ENCODE data around the gene PIP4K2C.

PIP4K2C gene

DNA sequence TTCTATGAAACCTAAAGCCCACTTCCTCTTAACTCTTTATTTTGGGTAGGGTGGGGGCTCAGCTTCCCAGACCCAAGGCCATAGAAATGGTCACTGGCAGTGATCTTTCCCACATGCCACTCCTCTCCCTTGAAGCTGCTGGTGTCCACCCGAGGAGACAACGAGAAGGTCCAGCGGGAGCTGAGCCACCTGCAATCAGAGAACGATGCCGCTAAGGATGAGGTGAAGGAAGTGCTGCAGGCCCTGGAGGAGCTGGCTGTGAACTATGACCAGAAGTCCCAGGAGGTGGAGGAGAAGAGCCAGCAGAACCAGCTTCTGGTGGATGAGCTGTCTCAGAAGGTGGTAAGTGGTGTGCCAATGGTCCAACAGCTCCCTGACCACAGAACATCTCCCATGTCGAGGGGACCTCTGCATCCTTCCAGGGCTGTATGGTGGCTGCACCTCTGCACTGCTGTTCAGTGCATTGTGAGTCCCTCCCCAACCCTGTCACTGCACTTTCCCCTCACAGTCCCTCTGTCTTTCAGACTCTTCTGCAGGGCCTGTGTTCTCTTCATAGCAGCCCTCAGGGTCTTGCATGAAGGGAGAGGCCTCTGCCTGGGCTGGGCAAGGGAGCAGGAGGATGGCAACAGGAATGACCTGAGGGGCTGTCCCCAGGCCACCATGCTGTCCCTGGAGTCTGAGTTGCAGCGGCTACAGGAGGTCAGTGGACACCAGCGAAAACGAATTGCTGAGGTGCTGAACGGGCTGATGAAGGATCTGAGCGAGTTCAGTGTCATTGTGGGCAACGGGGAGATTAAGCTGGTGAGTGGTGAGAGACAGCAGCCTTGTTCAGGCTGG lies 18.8 kb upstream of the PIP4K2C start:
- DNase-seq (ENCODE audit: insufficient read length, low spot score) (no peak), FAIRE-seq (no peak)
- TF ChIP-seq POLR2A (IDR thresholded peaks at IDR 0.05; ENCODE audit: low read depth, low read length), result no peak

DNA sequence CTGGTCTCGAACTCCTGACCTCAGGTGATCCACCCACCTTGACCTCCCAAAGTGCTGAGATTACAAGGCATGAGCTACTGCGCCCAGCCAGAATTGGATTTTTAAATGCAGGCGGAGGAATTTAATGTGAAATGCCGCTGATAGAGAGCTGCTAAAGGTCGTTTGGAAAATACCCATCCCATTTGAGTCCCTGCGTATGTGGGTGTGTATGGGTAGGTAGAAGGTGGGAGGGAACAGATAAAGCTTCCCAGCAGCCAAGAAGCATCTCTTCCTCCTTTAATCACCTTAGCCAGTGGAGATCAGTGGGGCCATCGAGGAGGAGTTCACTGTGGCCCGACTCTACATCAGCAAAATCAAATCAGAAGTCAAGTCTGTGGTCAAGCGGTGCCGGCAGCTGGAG lies 16.2 kb upstream of the PIP4K2C start:
- FAIRE-seq, result no peak

DNA sequence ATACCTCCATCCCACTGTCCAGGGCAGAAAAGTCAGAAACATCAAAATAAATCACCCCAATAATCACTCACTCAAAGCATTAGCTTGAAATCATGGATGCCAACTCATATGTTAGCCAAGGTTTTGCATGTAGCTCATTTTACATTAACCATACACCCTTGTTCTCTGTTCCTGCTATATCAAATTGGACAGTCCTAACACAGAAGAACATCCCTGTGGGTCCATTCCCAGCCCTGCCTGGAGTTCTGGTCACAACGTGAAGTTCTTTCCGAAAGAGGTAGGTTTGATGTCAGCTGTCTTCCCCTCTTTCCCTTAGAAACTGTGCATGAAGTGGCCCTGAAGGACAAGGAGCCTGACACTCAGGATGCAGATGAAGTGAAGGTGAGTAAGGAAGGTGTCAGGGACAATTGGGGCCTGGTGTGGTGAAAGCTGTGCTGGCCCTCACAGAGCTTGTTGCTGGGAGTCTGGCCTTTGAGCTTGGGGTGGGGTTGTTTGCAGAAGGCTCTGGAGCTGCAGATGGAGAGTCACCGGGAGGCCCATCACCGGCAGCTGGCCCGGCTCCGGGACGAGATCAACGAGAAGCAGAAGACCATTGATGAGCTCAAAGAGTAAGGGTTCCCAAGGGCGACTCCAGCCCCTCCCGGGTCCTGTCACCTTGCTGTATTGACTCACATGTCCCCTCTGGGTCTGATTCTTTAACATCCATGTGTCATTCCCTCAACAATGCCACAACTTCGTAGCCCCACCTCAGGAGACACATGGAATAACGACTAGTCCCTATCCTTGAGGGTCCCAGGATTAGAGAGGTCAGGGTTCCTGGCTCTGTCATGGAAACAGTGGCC lies 15.0 kb upstream of the PIP4K2C start:
- TF ChIP-seq POLR2A (IDR thresholded peaks at IDR 0.05; ENCODE audit: low read depth, low read length), result no peak
- FAIRE-seq (no peak), DNase-seq (ENCODE audit: insufficient read length, low spot score) (no peak)

More for the DNA sequence above, 16.2 kb upstream of the PIP4K2C start:
- TF ChIP-seq POLR2A (IDR thresholded peaks at IDR 0.05; ENCODE audit: low read depth, low read length), result no peak
- DNase-seq (ENCODE audit: insufficient read length, low spot score), result no peak

DNA sequence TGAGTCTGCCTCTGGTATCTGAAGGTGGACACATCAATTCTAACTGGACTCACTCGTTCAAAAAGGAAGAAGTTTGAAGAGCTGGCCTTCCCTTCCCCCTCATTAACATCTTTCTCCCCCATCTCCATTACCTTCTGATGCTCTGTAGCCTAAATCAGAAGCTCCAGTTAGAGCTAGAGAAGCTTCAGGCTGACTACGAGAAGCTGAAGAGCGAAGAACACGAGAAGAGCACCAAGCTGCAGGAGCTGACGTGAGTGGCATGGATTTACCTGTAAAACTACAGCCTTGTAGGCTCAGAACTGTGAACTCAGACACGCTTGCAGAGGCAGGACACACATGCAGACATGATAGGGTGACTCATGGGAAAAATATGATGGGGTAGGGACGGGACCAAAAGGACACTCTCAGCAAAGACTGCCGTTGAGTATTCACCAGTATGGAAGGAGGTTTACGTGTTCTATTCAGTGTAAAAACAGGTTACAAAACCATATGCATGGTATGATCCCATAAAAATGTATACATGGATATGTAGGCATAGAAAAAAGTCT lies 14.3 kb upstream of the PIP4K2C start:
- FAIRE-seq, result no peak
- no peak for TF ChIP-seq POLR2A (IDR thresholded peaks at IDR 0.05; ENCODE audit: low read depth, low read length)
- no peak for DNase-seq (ENCODE audit: insufficient read length, low spot score)

DNA sequence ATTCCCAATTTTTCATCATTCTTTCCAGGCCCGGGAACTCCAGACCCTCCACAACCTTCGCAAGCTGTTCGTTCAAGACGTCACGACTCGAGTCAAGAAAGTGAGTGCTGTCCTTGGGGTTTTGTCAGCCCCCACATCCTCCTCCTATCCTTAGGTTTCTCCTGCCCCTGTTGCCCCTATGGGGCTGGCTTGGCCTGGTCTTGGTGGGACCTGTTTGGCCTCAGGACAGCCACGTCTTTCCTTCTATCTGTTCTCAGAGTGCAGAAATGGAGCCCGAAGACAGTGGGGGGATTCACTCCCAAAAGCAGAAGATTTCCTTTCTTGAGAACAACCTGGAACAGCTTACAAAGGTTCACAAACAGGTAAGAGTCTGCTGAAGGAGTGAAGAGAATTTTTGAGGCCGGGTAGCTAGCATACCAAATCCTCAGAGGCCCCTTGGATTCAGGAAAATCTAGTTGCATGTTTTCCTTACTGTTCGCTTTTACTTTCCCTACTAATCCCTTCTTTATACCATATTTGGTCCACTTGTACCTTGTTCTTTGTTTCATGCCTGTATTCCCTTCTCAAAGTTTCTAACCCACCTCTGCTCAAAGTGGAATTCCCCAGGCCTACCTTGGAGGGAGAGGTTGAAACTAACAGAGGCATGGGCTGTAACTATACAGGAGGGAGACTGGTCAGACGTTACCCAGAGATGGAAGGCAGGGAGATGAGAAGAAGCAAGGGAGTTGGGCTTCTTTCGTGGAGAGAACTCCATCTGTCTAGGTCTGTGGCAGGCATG lies 12.8 kb upstream of the PIP4K2C start:
- no peak for TF ChIP-seq POLR2A (IDR thresholded peaks at IDR 0.05; ENCODE audit: low read depth, low read length)
- FAIRE-seq, result no peak
- DNase-seq (ENCODE audit: insufficient read length, low spot score), result no peak

DNA sequence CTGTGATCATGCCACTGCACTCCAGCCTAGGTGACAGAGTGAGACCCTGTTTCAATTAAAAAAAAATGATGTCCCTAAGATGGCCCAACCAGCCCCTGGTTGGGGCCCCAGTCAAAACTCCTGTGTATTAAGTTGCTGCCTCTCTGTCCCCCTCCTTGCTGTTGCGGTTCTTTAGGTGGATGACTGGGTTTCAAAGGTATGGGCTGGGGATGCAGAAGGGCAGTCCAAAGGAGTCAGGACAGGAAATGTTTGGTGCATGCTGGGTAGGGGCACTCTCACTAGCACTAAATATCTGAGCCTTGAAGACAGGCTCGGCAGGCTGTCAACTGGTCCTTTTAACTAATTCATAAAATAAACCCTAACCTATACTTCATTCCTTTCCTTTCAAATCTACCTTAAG lies 12.0 kb upstream of the PIP4K2C start:
- TF ChIP-seq POLR2A (IDR thresholded peaks at IDR 0.05; ENCODE audit: low read depth, low read length), result no peak
- FAIRE-seq, result no peak
- no peak for DNase-seq (ENCODE audit: insufficient read length, low spot score)

DNA sequence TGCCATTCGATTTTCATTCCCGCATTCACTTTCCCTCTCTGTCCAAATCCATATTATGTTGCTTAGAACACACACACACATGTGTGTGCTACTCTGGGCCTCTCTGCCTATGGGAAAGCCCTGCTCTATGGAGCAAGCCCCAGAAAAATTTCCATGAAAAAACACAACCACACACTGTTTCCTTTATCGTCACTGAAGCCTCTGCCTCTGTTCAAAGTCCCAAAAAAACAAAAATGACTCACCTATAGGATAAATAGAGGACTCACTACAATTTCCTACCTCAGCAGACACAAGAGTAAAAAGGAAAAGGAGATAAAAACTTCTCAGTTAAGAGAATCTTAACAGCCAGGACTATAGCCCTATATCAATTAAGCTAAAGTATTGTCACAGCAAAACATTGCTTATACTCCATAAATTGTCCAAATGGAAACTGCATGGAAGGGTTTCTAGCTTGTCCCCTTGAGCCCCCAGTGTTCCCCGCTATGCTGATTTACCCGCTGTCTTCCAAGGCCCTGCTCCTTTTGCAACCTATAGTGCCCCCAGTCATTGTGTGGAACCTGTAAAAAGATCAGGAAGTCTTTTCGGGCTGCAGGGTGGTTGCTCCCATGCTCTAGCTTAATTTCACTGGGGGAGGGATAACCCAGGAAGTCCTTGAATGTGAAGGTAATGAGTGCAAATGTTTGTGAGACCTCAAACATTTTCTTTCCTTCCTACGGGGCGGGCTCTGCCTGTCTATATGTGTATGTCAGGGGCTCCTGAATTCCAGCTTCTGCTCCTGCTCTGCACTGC lies 11.1 kb upstream of the PIP4K2C start:
- FAIRE-seq, result no peak
- no peak for TF ChIP-seq POLR2A (IDR thresholded peaks at IDR 0.05; ENCODE audit: low read depth, low read length)
- no peak for DNase-seq (ENCODE audit: insufficient read length, low spot score)

DNA sequence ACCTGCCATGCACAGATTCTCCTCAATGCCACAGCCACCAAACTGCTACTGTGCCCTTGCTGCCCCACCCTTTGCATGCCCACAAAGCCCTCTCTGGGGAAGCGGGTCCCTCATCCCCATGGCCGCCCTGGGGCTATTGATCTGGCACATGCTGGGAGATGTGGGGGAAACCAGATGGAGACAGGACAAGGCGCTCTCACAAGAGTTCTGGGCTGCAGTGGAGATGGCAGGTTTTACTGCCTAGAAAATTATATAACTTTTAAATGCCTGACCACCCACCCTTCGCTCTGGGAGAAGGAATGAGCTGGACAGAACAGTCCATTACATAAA lies 10.6 kb upstream of the PIP4K2C start:
- no peak for TF ChIP-seq POLR2A (IDR thresholded peaks at IDR 0.05; ENCODE audit: low read depth, low read length)
- DNase-seq (ENCODE audit: insufficient read length, low spot score) (no peak), FAIRE-seq (no peak)

DNA sequence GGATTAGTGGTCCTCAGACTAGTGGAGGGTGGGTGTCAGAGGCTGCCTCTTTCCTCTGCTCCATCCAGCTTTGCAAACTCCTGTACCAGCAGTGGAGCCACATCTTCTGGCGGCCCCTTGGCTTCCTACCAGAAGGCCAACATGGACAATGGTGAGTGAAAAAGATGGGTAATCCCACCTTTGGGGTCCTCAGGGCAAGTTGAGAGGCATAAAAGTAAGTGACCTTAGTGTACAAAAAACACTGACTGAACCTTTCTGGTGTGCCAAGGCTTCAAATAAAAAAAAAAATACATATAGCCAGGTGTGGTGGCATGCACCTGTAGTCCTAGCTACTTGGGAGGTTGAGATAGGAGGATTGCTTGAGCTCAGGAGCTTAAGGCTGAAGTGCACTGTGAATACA lies 9.2 kb upstream of the PIP4K2C start:
- no peak for TF ChIP-seq POLR2A (IDR thresholded peaks at IDR 0.05; ENCODE audit: low read depth, low read length)
- FAIRE-seq, result no peak
- DNase-seq (ENCODE audit: insufficient read length, low spot score), result no peak

DNA sequence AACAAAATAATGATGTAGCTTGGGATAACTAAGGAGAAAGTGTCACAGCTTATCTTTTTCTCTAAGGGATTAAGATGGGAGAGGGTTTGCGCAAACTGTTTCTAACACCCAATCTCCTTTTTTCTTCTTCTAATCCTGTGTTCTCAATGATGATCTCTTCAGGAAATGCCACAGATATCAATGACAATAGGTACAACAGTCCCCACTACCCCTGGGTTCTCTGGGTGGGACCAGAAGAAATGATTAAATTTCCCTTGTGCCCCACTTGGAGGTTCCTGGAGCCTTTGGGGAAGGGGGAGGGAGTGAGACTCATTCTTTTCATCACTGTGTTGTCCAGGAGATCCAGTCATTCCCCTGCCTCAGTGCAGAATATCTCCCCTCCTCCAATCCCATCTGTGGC lies 8.6 kb upstream of the PIP4K2C start:
- TF ChIP-seq POLR2A (IDR thresholded peaks at IDR 0.05; ENCODE audit: low read depth, low read length), result no peak
- DNase-seq (ENCODE audit: insufficient read length, low spot score), result no peak
- no peak for FAIRE-seq

DNA sequence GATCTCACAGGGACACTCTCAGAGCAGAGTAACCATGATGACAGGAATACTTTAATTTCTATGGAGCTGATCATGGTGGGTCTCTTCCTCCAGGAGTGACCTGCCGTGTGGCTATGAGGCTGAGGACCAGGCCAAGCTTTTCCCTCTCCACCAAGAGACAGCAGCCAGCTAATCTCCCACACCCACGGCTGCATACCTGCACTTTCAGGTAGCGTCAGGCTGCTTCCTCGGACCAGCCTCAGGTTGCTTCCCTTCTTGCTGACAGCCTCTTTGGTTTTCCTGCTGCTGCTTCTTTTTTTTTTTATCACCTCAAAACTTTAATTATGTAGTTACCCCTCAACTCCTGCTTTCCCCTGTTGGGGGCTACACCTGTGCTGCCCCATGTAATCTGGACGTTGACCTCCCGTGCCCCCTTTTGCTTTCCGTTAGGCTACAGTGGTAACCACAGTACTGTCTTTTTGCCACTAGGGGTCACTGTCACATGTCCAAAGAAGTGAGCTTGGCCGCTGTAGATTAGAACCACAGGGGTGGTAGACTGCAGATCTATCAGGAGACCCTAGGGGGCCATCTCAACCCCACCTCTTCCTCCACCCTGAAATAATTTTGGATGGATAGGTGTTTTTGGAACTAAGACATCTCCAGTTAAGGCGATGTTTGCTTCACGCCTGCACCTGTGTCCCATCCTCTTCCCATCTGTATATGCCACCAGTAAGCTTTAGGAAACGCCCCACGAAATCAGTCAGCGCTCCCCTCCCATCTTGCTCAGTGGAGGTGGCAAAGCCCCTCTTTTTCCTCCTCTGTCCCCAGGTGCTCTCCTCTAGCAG lies 7.8 kb upstream of the PIP4K2C start:
- TF ChIP-seq POLR2A (IDR thresholded peaks at IDR 0.05; ENCODE audit: low read depth, low read length), result no peak
- peak; percentile 82 for DNase-seq (ENCODE audit: insufficient read length, low spot score)
- FAIRE-seq, result no peak

DNA sequence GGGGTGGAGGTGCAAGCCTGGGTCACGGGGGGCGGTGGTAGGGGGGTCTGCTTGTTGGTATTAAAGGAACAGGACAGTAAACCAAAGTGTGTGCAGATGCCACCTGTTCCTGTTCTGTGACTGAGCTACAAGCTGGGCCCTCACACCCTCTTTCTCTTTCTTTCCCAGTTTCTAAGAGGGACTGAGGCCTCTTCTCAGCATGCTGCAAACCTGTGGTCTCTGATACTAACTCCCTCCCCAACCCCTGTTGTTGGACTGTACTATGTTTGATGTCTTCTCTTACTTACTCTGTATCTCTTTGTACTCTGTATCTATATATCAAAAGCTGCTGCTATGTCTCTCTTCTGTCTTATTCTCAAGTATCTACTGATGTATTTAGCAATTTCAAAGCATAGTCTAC lies 6.9 kb upstream of the PIP4K2C start:
- FAIRE-seq (no peak), DNase-seq (ENCODE audit: insufficient read length, low spot score) (no peak)
- TF ChIP-seq POLR2A (IDR thresholded peaks at IDR 0.05; ENCODE audit: low read depth, low read length), result no peak
